Activated naive CD4-positive, alpha-beta T cell (primary cell): ENCODE data around the gene CCT2.
"Not testable (repeated sequence)": the region's sequence is repeated elsewhere in the genome, so short reads cannot be mapped to it uniquely, and the experiment has no call there.

Source experiments
- DNase-seq, 4 experiments: peaks; one replicate each; lab custom pipeline; 2025; lab: John Stamatoyannopoulos, UW

The CCT2 gene

GRCh38 chr12:69589082-69589481 lies 3.8 kb downstream of the CCT2 start:
- no peak for DNase-seq

- no peak for DNase-seq
Observed at GRCh38 chr12:69595689-69596088, 10.4 kb downstream of the CCT2 start.

DNA sequence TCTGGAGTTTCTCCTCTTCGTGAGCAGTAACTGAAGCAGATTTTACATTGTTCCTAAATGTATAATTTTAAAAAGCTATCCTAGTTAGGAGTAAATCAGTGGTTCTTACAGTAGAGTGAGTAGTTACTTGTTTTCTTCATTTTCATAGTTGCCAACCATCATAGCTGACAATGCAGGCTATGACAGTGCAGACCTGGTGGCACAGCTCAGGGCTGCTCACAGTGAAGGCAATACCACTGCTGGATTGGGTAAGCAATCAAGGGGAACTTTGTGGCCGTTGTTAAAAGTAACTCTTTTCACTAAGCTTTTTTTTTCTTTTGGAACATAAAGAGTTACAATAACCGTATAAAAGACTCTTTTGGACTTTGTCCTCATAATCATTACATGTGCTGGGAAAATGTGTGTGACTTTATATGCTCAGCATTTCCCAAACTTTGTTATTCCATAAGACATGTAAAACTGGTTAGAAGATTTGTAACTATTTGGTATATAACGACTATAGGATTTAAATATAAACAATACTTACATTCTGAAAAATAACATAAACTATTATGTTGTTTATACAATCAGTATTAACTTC lies 13.0 kb downstream of the CCT2 start:
- DNase-seq, result no peak

- no peak for DNase-seq
Observed at GRCh38 chr12:69600804-69601203, 15.5 kb downstream of the CCT2 start.

DNA sequence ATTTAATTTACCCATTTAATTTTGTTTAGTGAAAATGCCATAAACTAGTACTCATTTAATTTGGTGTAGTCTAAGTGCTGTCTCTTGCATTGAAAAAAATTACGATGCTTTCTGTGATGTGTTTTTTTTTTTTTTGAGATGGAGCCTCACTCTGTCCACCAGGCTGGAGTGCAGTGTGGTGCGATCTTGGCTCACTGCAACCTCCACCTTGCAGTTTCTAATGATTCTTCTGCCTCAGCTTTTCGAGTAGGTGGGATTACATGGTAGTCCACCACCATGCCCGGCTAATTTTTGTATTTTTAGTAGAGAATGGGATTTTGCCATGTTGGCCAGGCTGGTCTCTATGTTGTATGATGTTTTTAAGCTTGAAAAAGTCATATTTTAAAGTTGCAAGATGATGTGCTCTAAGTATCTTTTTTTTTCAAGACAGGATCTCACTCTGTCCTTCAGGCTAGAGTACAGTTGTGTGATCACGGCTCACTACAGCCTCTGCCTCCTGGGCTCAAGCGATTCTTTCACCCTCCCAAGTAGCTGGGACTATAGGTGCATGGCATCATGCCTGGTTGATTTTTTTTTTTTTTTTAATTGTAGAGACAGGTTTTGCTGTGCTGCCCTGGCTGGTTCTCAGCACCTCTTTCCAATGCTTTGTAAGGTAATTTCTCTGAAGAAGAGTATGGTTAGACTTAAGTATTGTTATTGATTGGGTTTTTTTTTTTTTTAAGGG lies 16.9 kb downstream of the CCT2 start:
- DNase-seq, result no peak

DNA sequence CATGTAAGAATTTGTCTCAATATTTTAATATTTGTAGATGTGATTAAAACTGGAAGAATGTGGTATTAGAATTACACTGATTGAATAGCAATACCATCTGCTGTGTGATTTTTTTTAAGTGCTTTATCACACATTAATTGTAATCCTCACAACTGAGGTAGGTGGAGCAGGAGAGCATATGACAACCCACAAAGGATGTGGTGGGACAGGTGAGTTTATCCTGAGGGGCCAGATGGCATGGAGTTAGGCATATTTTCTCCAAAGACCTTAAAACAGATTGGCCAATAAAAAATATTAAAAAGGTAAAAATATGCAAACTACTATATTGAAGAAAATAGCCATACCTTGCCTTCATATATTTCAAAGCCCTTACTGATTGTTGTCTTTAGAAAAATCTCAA lies 17.7 kb downstream of the CCT2 start:
- DNase-seq, result no peak

- not testable (repeated sequence) for DNase-seq
Observed at GRCh38 chr12:69603556-69603955, 18.3 kb downstream of the CCT2 start.

DNA sequence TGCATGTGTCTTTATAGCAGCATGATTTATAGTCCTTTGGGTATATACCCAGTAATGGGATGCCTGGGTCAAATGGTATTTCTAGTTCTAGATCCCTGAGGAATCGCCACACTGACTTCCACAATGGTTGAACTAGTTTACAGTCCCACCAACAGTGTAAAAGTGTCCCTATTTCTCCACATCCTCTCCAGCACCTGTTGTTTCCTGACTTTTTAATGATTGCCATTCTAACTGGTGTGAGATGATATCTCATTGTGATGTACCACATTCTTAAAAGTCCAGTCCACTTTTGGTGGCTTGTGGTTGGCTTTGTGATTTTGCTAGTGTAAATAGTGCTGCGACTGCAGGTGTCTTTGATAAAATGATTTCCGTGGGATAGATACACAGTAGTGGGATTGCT lies 19.0 kb downstream of the CCT2 start:
- not testable (repeated sequence) for DNase-seq

DNA sequence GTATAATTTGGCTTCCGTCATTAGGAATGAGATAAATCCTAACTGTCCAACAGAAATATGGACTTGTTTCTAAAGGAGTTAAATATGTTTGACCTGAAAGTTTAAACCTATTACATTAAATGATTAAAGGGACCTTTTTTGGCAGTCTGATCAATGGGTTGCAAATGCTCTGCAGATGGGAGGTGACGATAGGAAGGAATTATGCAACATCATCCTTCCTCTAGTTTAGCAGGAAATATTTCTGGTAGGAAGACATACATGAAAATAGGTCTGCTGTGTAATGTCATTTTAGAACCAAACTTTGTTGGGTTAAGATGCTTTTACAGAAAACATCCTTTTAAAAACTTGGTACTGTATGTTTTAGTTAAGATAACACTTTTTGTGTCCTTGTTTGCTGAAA lies 22.9 kb downstream of the CCT2 start:
- DNase-seq, result no peak

- DNase-seq, result no peak
Observed at GRCh38 chr12:69610126-69610525, 24.9 kb downstream of the CCT2 start.

DNA sequence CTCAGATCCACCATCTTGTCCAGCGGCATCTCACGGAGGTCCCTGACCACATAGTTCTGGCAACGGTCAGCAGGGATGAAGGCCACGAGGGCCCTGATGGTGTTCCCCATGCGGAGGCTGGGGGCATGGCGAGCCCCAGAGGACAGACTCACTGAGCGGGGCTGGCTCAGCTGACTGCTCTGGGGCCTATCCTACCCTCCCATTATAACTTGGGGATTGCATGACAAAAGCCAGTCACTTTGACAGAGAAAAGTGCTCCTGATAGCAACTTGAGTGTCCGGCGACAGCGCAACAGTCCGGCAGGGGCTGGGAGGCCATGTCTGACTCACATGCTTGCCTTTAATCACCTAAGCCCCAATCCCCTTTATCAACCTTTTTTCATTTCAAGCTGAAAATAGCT lies 25.5 kb downstream of the CCT2 start, which contains the start of gene LRRC10:
TSS of gene LRRC10 (minus strand) at position 179 of the 400 bp plus-strand sequence. CDS start at position 110, 69 bp downstream.
- DNase-seq, result no peak

DNA sequence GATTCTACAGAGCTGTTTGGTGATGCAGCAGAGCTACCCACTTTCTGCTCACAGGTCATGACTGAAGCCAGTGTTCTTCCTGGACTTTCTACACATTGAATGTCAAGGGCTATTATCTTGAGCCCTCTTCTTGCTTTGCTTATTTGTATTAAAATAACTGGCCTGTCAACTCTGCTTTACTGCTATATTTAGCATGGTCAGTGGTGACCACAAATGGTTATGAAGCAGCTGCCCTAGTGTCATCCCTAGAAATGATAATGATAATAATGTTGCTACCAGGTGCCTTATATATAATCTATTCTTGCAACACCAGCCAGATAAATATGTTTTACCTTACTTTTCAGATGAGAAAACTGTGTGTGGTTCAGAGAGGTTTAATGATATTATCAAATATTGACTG lies 28.1 kb downstream of the CCT2 start:
- DNase-seq, result no peak

DNA sequence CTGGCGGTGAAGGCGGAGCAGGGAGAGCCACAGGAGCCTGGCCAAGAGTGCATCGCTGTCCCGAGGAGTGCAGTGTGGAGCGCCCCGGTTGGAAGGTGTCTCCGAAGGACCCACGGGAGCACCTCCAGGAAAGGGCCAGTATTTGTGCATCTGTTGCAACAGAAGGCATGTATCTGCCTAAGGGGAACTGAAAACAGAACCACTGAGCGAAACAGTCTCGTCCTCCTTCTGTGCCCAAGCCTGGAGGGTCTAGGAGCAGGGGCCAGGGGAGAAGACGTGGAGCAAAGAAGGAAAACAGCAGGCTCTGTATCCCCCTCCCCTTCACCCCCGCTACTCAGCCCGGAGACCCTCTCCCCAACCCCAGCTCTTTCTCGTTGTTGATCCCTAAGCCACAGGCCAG lies 30.8 kb downstream of the CCT2 start:
- DNase-seq, result no peak

- DNase-seq, result no peak
Observed at GRCh38 chr12:69619050-69619449, 33.8 kb downstream of the CCT2 start.

GRCh38 chr12:69620077-69620476 lies 34.8 kb downstream of the CCT2 start:
- no peak for DNase-seq

- DNase-seq, result no peak
Observed at GRCh38 chr12:69620921-69621320, 35.7 kb downstream of the CCT2 start.

DNA sequence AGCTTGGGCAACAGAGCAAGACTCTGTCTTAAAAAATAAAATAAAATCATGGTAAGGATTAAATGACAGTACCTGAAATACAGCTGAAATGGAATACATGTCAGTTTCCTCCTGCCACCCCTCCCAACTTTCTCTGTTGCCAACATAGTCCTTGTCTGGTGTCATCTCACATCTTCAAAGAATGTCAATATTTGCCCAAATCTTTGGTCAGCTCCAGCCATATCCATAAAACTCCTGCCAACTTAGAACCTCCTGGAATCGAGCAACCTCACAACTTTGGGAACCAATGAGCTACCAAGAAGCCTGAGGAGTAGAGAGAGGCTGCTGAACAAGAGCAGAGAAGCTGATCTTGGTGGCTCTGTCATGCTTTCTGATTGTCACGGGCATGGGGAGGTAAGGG lies 36.3 kb downstream of the CCT2 start:
- DNase-seq, result no peak

DNA sequence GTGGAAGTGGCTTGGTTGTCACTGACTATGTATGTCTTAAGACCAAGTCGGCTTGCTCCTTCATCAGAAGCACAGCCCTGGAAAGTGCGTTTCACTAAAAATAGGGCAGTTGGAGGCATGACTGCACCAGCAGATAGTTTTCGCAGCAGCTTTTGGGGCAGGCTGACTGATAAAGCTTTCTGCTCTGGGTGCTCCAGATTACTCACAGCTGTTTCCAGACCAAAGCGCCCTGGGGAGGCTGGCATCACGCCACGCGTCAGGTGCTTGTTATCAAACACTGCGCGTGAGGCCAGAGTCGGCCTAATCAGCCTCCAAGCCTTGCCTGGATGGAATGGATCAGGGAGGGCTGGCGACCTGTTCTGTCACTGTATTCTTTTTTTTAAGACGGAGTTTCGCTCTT lies 38.7 kb downstream of the CCT2 start:
- no peak for DNase-seq

DNA sequence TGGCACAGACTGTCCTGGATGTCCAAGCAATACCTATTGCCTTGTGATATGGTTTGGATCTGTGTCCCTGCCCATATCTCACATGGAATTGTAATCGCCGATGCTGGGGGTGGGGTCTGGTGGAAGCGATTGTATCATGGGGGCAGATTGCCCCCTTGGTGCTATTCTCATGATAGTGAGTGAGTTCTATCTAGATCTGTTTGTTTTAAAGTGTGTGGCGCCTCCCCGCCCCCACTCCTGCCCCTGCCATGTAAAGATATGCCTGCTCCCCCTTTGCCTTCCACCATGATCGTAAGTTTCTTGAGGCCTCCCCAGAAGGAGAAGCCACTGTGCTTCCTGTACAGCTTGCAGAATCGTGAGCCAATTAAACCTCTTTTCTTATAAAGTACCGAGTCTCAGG lies 42.2 kb downstream of the CCT2 start:
- no peak for DNase-seq

- DNase-seq, result no peak
Observed at GRCh38 chr12:69630191-69630590, 44.9 kb downstream of the CCT2 start.

- no peak for DNase-seq
Observed at GRCh38 chr12:69633061-69633460, 47.8 kb downstream of the CCT2 start.

DNA sequence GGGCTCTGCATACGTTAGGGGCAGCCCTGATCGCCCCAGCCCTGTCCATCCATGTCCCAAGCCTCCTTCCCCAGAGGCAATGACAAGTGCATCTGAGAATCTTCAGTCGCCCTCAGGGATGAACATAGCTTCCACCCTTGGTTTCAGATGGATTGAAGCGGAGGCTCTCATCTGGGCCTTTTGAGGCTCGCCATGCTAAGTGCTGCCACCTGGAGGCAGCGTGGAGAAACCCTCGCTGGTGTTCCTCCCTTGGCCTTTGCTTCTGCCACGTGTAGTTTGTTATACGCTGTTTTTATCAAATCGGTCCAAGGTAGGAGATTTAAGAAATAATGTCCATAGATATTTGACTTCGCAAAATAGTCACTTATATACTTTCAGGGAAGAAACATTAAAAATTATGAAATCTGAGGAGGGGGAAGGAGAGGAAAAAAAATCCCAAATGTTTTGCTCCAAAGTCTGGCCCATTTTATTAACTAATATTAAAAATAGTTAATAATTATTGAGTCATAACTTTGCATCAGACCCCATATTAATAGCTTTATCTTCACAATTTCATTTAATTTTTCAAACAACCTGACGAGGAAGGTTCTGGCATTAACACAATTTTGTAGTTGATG lies 54.2 kb downstream of the CCT2 start:
- peak in 3 of 4 experiments; percentile 19 to 46 (median 25) for DNase-seq

DNA sequence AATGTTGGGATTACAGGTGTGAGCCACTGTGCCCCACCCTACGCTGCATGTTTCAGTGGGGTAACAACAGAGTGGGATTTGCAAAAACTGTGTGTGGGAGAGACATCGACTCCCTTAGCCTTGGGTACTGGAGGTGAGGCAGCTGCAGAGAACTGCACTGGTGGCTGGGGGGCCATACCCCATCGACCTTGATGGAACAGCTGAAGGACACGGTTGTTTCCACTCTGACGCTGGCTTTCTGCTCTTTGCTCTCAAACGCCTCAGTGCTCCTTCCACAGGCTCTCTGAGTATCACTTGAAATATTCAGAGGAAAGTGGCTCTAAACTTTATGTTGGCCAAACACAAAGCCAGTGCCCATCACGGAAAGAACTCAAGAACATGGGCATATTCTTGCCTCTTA lies 56.3 kb downstream of the CCT2 start:
- no peak for DNase-seq
